Large intestine (tissue), 3 donors: ENCODE results near the gene SCUBE1. TPM values are rescaled to one million over a fixed set of nuclear protein-coding genes. Genes with fewer than 3 reads are reported as not detected.

Source experiments
- DNase-seq, 2 donors: peaks; one replicate each; pipeline versions ENCODE4 v3.0.0 to v3.0.0-alpha.2; 2013
- H3K27ac ChIP-seq: one replicate; pipeline ENCODE4 v1.5.1; 2013; ENCODE audit warnings: low read length
- H3K27me3 ChIP-seq: 2 replicates; pipeline ENCODE4 v1.6.1; 2013; ENCODE audit warnings: low read length; ENCODE audit not compliant: control insufficient read depth, insufficient read depth
- H3K36me3 ChIP-seq: 2 replicates; pipeline ENCODE4 v1.6.1; 2013; ENCODE audit warnings: low read length; ENCODE audit not compliant: control insufficient read depth, insufficient read depth
- H3K4me1 ChIP-seq: one replicate; pipeline ENCODE4 v1.6.1; 2013; ENCODE audit warnings: low read length; ENCODE audit not compliant: control insufficient read depth, insufficient read depth
- H3K4me3 ChIP-seq: one replicate; pipeline ENCODE4 v1.5.1; 2013; ENCODE audit warnings: low read length
- H3K9me3 ChIP-seq: one replicate; pipeline ENCODE4 v1.6.1; 2013; ENCODE audit warnings: mild to moderate bottlenecking, low read depth, low read length, moderate library complexity; ENCODE audit not compliant: control insufficient read depth
- WGBS: methylation state at CpG from one replicate; pipeline ENCODE4 v1.1.5; 2013; ENCODE audit warnings: low lambda C conversion rate; ENCODE audit not compliant: insufficient coverage; 5-methylcytosine and 5-hydroxymethylcytosine counted together
- polyA plus RNA-seq: library from polyadenylated mRNA; unstranded; fragments of 120-200 nt; gene quantifications from one replicate; pipeline ENCODE4 v1.2.1, GENCODE V29; 2013

SCUBE1 gene
- polyA plus RNA-seq, 1 donor: 4.4 TPM

DNA sequence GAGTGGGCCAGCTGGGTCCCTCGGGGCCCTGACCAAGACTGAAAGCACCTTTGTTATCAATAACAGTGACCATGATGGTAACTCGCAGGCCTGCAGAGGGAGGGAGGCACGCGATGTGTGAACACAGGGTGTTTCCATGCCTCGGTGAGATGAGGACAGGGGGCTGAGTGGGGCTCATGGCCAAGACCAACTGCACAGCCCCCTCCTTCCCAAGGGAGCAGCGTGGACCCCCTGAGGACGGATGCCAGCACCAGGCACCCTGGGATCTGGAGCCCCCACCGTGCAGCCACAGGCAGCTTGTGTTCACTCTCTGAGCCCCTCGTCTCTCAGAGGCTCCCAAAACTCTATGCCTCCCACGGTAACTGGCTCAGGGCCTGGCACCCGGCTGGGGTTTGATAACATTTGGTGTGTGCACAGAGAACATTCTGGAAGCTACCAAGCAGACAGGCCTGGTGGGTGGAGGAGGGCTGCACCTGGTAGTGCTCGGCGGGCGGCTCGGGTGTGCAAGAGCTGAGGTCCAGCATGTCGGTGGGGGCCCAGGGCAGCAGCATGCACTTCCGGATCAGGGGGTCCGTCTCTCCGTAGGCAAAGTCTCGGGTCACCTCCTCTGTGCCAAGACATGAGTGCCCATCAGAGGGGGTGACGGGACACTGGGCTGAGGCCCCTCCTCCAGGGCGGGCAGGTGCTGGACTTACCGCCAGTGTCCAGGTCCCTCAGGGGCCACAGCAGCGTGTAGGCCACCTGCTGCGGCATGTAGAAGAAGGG lies 163.8 kb downstream of the SCUBE1 start:
- H3K36me3 ChIP-seq: peaks cover 72% of the 10 kb centered on the region
- no peak for DNase-seq
- no peaks in the 10 kb centered on the region for H3K27me3 ChIP-seq
- H3K9me3 ChIP-seq: no peaks in the 10 kb centered on the region
- H3K4me1 ChIP-seq: peaks cover 8% of the 10 kb centered on the region
- H3K4me3 ChIP-seq: no peak overlapping the region
- no CpG with 5 or more reads among the region's 25 CpGs for WGBS
- no peak overlapping the region for H3K27ac ChIP-seq

DNA sequence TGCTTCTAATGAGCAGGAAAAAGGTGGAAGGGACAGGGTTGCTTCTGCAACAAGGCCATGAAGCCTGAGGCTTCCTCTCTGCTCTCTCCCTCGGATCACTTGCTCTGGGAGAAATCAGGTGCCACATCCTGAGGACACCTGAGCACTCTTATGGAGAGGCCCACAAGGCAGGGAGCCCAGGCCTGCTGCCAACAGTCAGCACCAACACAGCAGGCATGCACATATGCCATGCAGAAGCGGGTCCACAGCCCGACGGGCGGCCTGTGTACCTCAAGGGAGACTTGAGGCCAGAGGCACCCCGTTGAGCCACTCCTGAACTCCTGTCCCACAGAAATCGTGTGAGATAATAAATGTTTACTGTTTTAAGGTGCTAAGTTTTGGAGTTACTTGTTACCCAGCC lies 165.7 kb downstream of the SCUBE1 start:
- H3K27me3 ChIP-seq: no peaks in the 10 kb centered on the region
- H3K27ac ChIP-seq: no peak overlapping the region
- no CpG with 5 or more reads among the region's 7 CpGs for WGBS
- no peaks in the 10 kb centered on the region for H3K4me1 ChIP-seq
- no peak for DNase-seq
- H3K4me3 ChIP-seq: no peak overlapping the region
- no peaks in the 10 kb centered on the region for H3K9me3 ChIP-seq
- H3K36me3 ChIP-seq: peaks cover 81% of the 10 kb centered on the region

DNA sequence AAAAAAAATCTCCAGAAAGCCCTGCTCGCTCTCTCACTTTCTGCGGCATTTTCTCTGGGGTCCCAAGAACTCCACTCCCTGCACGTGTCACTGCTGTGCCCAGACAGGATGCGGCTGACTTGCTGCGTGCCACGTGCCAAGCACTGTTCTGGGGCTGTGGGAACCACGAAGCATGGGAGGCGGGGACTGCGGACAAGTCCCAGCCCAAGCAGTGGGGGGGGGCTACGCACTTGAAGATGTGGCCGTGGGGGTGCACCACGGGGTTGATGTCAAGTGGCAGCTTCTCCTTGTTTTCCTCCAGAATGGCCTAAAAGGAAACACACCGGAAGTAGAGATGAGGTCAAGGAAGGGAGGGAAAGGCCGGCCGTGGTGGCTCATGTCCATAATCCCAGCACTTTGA lies 167.1 kb downstream of the SCUBE1 start:
- Histone ChIP-seq H3K36me3 (peaks cover 79% of the 10 kb centered on the region), H3K4me1 (no peaks in the 10 kb centered on the region), H3K9me3 (no peaks in the 10 kb centered on the region), H3K27ac (no peak overlapping the region), H3K27me3 (no peaks in the 10 kb centered on the region), H3K4me3 (no peak overlapping the region)
- WGBS: no CpG with 5 or more reads among the region's 15 CpGs
- DNase-seq: no peak

DNA sequence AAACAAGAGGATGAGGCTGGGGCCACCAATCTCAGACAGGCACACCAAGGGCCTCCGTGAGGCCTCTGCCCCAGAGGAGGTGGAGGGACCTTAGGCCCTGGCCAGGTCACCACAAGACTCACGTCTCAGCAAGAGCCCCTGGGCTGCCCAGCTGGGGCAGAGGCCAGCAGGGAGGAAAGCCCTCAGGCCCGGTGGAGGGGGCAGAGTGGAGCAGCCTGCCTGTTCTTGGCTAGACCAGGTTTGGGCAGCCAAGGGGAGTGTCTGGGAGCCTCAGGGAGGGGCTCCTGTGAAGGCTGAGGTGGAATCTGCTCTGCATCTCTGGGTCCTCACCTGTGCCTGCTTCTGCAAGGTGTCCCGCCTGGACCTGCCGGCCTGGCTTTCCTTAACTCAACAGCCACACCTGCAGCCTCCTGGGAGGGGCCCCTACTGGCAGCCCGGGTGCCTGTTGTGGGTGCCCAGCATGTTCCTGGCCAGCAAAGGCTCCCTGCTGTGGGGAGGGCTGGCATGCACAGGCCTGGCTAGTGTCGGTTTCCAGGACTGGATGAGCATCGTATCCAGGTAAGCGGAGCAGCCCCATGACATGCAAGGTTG lies 168.1 kb downstream of the SCUBE1 start:
- DNase-seq: no peak
- peaks cover 78% of the 10 kb centered on the region for H3K36me3 ChIP-seq
- WGBS: no CpG with 5 or more reads among the region's 9 CpGs
- no peak overlapping the region for H3K4me3 ChIP-seq
- no peaks in the 10 kb centered on the region for H3K9me3 ChIP-seq
- no peaks in the 10 kb centered on the region for H3K27me3 ChIP-seq
- H3K4me1 ChIP-seq: no peaks in the 10 kb centered on the region
- H3K27ac ChIP-seq: no peak overlapping the region

DNA sequence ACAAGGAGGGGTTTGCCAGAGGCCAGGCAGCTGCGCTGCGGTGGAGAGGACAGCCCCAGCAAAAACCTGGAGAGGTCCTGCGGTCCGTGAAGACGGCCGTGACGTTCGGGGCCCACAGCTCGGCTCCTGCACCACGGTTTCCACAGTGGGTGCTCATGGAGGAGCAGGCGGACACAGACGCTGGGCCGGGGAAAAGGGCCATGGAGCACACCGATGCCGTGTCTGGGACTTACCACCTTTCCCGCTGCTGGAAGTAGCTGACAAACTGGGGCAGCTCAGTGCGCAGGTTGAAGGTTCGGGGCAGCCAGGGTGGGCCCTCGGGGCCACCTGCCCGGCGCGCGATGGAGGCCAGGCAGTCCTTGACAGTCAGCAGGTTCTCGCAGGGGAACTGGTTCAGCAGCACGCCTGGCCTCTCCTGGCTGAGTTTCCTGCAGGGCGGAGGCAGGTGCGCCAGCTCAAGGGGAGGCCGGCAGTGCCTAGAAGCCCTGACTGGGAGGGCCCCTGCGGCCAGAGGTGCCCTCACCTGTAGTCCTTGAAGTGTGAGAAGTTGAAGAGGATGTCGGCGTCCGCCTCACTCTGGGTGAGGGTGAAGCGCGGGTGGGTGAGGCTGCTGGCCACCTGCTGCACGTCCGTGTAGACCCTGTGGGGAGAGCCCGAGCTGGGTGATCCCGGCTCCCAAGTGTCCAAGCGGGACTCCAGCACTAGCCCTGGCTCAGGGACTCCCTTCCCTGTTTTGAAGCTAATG lies 169.0 kb downstream of the SCUBE1 start:
- no peaks in the 10 kb centered on the region for H3K4me1 ChIP-seq
- H3K27ac ChIP-seq: no peak overlapping the region

DNA sequence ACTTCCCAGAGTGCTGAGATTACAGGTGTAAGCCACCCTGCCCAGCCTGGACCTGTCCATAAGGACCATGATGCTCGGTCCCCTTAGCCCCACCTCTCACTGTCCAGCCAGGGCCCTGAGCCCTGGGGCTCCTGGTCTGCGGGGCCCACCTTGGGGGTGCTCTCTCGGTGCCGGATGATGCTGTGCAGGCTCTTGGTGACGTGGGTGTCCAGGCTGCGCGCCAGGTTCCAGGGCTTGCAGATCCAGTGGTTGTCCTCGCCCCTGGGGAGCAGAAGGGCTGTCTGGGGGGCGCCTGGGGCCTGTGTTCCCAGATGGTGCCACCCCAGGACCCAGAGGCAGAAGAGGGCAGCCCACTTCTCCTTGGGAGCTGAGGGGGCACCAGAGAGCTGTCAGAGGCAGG lies 169.6 kb downstream of the SCUBE1 start:
- no peaks in the 10 kb centered on the region for H3K4me1 ChIP-seq
- no CpG with 5 or more reads among the region's 9 CpGs for WGBS
- no peak for DNase-seq
- peaks cover 74% of the 10 kb centered on the region for H3K36me3 ChIP-seq
- no peak overlapping the region for H3K27ac ChIP-seq
- no peaks in the 10 kb centered on the region for H3K9me3 ChIP-seq
- no peaks in the 10 kb centered on the region for H3K27me3 ChIP-seq
- H3K4me3 ChIP-seq: no peak overlapping the region

More for the DNA sequence above, 169.0 kb downstream of the SCUBE1 start:
- peaks cover 76% of the 10 kb centered on the region for H3K36me3 ChIP-seq
- no peak for DNase-seq
- WGBS: 100% methylated on average over 1 of the region's 39 CpGs
- no peak overlapping the region for H3K4me3 ChIP-seq
- H3K9me3 ChIP-seq: no peaks in the 10 kb centered on the region
- H3K27me3 ChIP-seq: no peaks in the 10 kb centered on the region

DNA sequence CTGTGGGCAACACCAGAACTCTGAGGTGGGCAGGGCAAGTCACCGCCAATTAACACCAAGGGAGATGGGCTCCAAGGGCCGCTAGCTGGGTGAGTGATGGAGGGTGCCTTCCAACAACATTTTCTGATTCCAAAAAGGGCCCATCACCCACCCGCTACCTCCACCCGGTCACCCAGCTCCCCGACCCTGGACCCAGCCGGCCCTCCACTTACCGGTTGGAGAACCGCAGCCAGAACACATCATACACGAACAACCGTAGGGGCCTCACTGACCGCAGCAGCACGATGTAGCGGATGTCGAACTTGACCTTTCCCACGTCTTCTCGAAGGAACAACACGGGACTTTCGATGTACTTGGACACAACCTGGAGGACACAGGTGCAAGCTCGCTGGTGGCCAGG lies 171.0 kb downstream of the SCUBE1 start:
- H3K36me3 ChIP-seq: peaks cover 79% of the 10 kb centered on the region
- no peaks in the 10 kb centered on the region for H3K27me3 ChIP-seq
- no peaks in the 10 kb centered on the region for H3K9me3 ChIP-seq
- H3K4me3 ChIP-seq: no peak overlapping the region
- no peak for DNase-seq
- no CpG with 5 or more reads among the region's 19 CpGs for WGBS
- no peaks in the 10 kb centered on the region for H3K4me1 ChIP-seq
- H3K27ac ChIP-seq: no peak overlapping the region

DNA sequence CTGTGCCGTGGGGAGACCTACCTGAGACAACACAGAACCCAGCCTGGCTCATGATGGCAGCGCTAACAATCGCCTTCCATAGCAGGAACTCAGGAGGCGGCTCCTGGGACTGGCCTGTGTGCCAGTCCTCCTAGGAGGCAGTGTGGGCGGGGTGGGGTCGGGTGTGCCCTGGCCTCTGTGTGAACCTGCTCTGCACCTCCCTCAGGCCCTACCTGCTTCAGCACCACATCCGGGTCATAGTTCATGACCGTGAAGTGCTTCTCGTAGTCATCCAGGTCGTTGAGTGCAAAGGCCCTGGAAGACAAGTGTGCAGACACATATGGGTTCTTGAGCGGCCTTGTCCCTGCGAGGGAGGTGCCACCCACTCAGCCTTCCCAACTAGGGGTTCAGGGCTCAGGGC lies 171.6 kb downstream of the SCUBE1 start:
- no peaks in the 10 kb centered on the region for H3K27me3 ChIP-seq
- peaks cover 77% of the 10 kb centered on the region for H3K36me3 ChIP-seq
- H3K9me3 ChIP-seq: no peaks in the 10 kb centered on the region
- no peak for DNase-seq
- no peaks in the 10 kb centered on the region for H3K4me1 ChIP-seq
- H3K4me3 ChIP-seq: no peak overlapping the region
- no peak overlapping the region for H3K27ac ChIP-seq
- no CpG with 5 or more reads among the region's 12 CpGs for WGBS

DNA sequence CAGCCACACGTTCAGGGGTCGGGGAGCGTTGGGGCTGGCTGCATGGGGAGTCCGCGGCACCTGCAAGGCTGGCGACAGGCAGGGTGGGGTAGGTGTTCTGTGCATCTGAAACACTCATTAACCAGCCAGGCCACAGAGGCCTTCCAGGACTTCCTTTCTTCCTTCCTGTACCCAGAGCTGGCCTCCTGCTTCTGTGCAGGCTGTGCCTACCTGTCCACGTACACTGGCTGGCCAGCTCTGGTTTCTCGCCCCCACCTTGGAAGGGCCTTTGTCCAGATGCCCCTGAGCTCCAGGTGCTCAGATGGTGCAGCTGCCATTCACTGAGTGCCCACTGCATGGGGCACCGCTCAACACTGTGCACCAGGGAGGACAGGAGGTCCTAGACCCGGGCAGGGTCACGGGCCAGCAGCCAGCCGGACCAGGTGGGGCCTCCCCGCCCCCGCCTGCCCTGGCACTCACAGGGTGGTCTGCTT lies 172.1 kb downstream of the SCUBE1 start:
- no CpG with 5 or more reads among the region's 14 CpGs for WGBS
- Histone ChIP-seq H3K4me3 (no peak overlapping the region), H3K36me3 (peaks cover 75% of the 10 kb centered on the region)

DNA sequence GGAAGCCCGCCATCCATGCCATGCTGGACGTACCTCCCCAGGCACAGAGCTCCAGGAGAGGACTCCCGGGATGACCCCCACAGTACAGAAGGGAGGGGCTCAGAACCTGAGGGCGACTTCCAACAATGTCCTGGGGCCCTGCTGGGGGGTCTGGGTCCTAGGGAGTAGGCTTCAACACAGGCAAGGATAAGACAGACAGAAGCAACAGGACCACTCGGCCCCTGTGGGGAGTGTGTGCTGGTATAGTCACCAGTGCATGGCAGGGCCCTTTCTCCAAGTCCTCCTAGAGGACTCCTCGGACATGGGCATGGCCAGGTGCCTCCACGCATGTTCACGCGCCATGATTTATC lies 173.1 kb downstream of the SCUBE1 start:
- Histone ChIP-seq H3K9me3 (no peaks in the 10 kb centered on the region), H3K27ac (no peak overlapping the region), H3K27me3 (no peaks in the 10 kb centered on the region), H3K36me3 (peaks cover 66% of the 10 kb centered on the region), H3K4me1 (no peaks in the 10 kb centered on the region), H3K4me3 (no peak overlapping the region)
- no peak for DNase-seq
- no CpG with 5 or more reads among the region's 9 CpGs for WGBS

More for the DNA sequence above, 172.1 kb downstream of the SCUBE1 start:
- Histone ChIP-seq H3K9me3 (no peaks in the 10 kb centered on the region), H3K27me3 (no peaks in the 10 kb centered on the region), H3K27ac (no peak overlapping the region), H3K4me1 (no peaks in the 10 kb centered on the region)
- DNase-seq: no peak
